B cell (primary cell): ENCODE data around the gene UHRF2. TPM values are rescaled to one million over a fixed set of nuclear protein-coding genes. Genes with fewer than 3 reads are reported as not detected.
A peak's percentile ranks its signal among the peaks of the same experiment; 100 is the strongest.

Source experiments
- ATAC-seq: fragments of 200-7000 bp; cut with Tn5 transposase; one replicate; pipeline ENCODE4 v1.10.0; 2021; ENCODE audit warnings: low read depth, mild to moderate bottlenecking, moderate number of reproducible peaks, moderate library complexity
- CTCF ChIA-PET: fragments of 350-600 bp; sonication (Branson Sonifier 250); formaldehyde crosslinking; loops from one replicate; lab custom pipeline; 2021; ENCODE audit warnings: antibody characterized with exemption, inconsistent platforms; lab: Charles Lee
- POLR2A ChIA-PET: fragments of 350-600 bp; sonication (Branson Sonifier 250); formaldehyde crosslinking; loops from one replicate; lab custom pipeline; 2021; ENCODE audit warnings: antibody characterized with exemption; lab: Charles Lee
- DNase-seq: peaks from one replicate; pipeline ENCODE4 v3.0.0; 2013
- H2AFZ ChIP-seq: 2 replicates; pipeline ENCODE4 v1.6.1; 2012; ENCODE audit warnings: mild to moderate bottlenecking, low read depth, low read length; ENCODE audit not compliant: insufficient read depth, poor library complexity, severe bottlenecking
- H3K27ac ChIP-seq, 2 donors: 1 replicate in 1 of 2; 2 replicates in 1 of 2; pipeline ENCODE4 v1.5.1; 2012 to 2013; ENCODE audit warnings: low read length in 2 of 2, mild to moderate bottlenecking in 2 of 2, moderate library complexity in 1 of 2
- H3K27me3 ChIP-seq, 4 experiments: fragments of 200-600 bp in 1 of 4; sonication (generic) in 1 of 4; replicated peaks in 1 of 4; 1 replicate in 2 of 4; 2 replicates in 2 of 4; pipeline versions ENCODE4 v1.6.1 to v1.7.0; 2013 to 2016; ENCODE audit warnings: low read length in 3 of 4, mild to moderate bottlenecking in 2 of 4, mixed read lengths in 1 of 4, moderate library complexity in 1 of 4; ENCODE audit not compliant: insufficient read depth in 4 of 4, control insufficient read depth in 3 of 4; ENCODE audit errors: control extremely low read depth in 1 of 4
- H3K36me3 ChIP-seq, 2 experiments: replicated peaks in 1 of 2; 1 replicate in 1 of 2; 2 replicates in 1 of 2; pipeline versions ENCODE4 v1.6.1 to v1.7.1; 2013; ENCODE audit warnings: low read length in 1 of 2; ENCODE audit not compliant: insufficient read depth in 2 of 2, control insufficient read depth in 1 of 2; ENCODE audit errors: control extremely low read depth in 1 of 2, extremely low read depth in 1 of 2
- H3K4me1 ChIP-seq, 2 donors: fragments of 200-600 bp in 1 of 2; sonication (generic) in 1 of 2; 1 replicate in 1 of 2; 2 replicates in 1 of 2; pipeline versions ENCODE4 v1.5.1 to v1.6.1; 2013 to 2017; ENCODE audit warnings: low read length in 2 of 2; ENCODE audit not compliant: control insufficient read depth in 2 of 2, insufficient read depth in 2 of 2
- H3K4me2 ChIP-seq: replicated peaks from 2 replicates; pipeline ENCODE3; 2012; ENCODE audit warnings: mild to moderate bottlenecking, low read depth, low read length; ENCODE audit not compliant: poor library complexity, severe bottlenecking
- H3K4me3 ChIP-seq, 5 experiments: fragments of 200-600 bp in 1 of 5; sonication (generic) in 1 of 5; 1 replicate in 3 of 5; 2 replicates in 2 of 5; pipeline versions ENCODE4 v1.5.1 to v1.7.0; 2011 to 2016; ENCODE audit warnings: low read length in 4 of 5, mild to moderate bottlenecking in 4 of 5, low read depth in 2 of 5, control low read depth in 1 of 5, moderate library complexity in 1 of 5; ENCODE audit not compliant: insufficient read depth in 1 of 5; ENCODE audit errors: control extremely low read depth in 1 of 5, extremely low read depth in 1 of 5
- H3K79me2 ChIP-seq: fragments of 200-600 bp; sonication (generic); one replicate; pipeline ENCODE4 v1.6.0; 2016; ENCODE audit warnings: low read length; ENCODE audit not compliant: control insufficient read depth, insufficient read depth
- H3K9ac ChIP-seq: fragments of 200-600 bp; sonication (generic); 2 replicates; pipeline ENCODE4 v1.6.1; 2017; ENCODE audit warnings: mild to moderate bottlenecking, low read length, moderate library complexity
- H3K9me3 ChIP-seq, 3 donors: one replicate each; pipeline versions ENCODE4 v1.6.1 to v1.7.1; 2013; ENCODE audit warnings: low read length in 2 of 3; ENCODE audit not compliant: control insufficient read depth in 2 of 3, insufficient read depth in 1 of 3; ENCODE audit errors: control extremely low read depth in 1 of 3
- H4K20me1 ChIP-seq: 2 replicates; pipeline ENCODE4 v1.6.0; 2012; ENCODE audit warnings: mild to moderate bottlenecking, low read length; ENCODE audit not compliant: insufficient read depth, control insufficient read depth, poor library complexity, severe bottlenecking
- H3K27ac Mint-ChIP-seq: one replicate; pipeline ENCODE4 v1.8.0; 2021; ENCODE audit warnings: mixed read lengths
- H3K27me3 Mint-ChIP-seq: one replicate; pipeline ENCODE4 v1.8.0; 2021; ENCODE audit warnings: mixed read lengths
- H3K4me1 Mint-ChIP-seq: one replicate; pipeline ENCODE4 v1.8.0; 2021; ENCODE audit warnings: mixed read lengths
- H3K4me3 Mint-ChIP-seq: one replicate; pipeline ENCODE4 v1.8.0; 2021; ENCODE audit warnings: mixed read lengths
- H3K9me3 Mint-ChIP-seq: one replicate; pipeline ENCODE4 v1.8.0; 2022; ENCODE audit warnings: mixed read lengths; ENCODE audit not compliant: insufficient read depth
- CTCF ChIP-seq: fragments of 200-600 bp; IDR thresholded peaks from one replicate; pipeline ENCODE4 v1.8.0; 2022; ENCODE audit warnings: antibody characterized with exemption, mild to moderate bottlenecking
- EZH2 ChIP-seq: IDR thresholded peaks from 2 replicates; pipeline ENCODE4 v1.6.1; 2012; ENCODE audit warnings: borderline replicate concordance, low read depth, mild to moderate bottlenecking, moderate library complexity, low read length; ENCODE audit not compliant: insufficient read depth, poor library complexity, severe bottlenecking
- WGBS: methylation state at CpG from one replicate; pipeline ENCODE4 v1.1.5; 2013; ENCODE audit warnings: missing lambda C conversion rate; ENCODE audit not compliant: insufficient coverage; 5-methylcytosine and 5-hydroxymethylcytosine counted together
- intact Hi-C: fragments of 100-400 bp; cut with micrococcal nuclease; formaldehyde crosslinking; loops from one replicate; pipeline ENCODE4 v1.10.0; 2022
- polyA plus RNA-seq: library from polyadenylated mRNA; depleted of rRNA; stranded (reverse); fragments of >200 nt; gene quantifications from 2 replicates; pipeline ENCODE4 v1.2.3, GENCODE V29; 2012
- total RNA-seq, 2 donors: library from RNA; stranded (reverse); fragments of 120-200 nt in 1 of 2; gene quantifications; 1 replicate in 1 of 2; 2 replicates in 1 of 2; pipeline versions ENCODE4 v1.2.3 to v1.2.4, GENCODE V29; 2013 to 2022

UHRF2 gene
- total and polyA plus RNA-seq, 2 donors (not counting 1 experiment from before 2014, with no cell fraction given), result 85.6 to 153 TPM

- Histone ChIP-seq H3K79me2 (peaks cover 99% of the 10 kb centered on the region), H3K27me3 (no peaks in the 10 kb centered on the region), H3K4me2 (no peak overlapping the region), H3K9me3 (no peaks in the 10 kb centered on the region), H3K9ac (no peak overlapping the region), H3K4me1 (peaks cover 29 to 42% of the 10 kb centered on the region in 2 donors), H3K36me3 (peaks cover 3 to 38% of the 10 kb centered on the region in 2 experiments), H3K27ac (no peak overlapping the region), H2AFZ (no peak overlapping the region), H4K20me1 (peaks cover 100% of the 10 kb centered on the region), H3K4me3 (no peak overlapping the region)
- no peaks in the 10 kb centered on the region for H3K9me3 Mint-ChIP-seq
- H3K4me3 Mint-ChIP-seq, result no peak overlapping the region
- no peak for DNase-seq
- no CpG with 5 or more reads among the region's 1 CpG for WGBS
- no peak for ATAC-seq
- TF ChIP-seq EZH2, result no peak
- TF ChIP-seq CTCF, result no peak
- no peak overlapping the region for H3K27ac Mint-ChIP-seq
- POLR2A ChIA-PET, result no interaction called here
- CTCF ChIA-PET, result interaction anchor here (0.7 kb wide), 1 partner anchor 17 kb away, joined by 3 read pairs; no protein-coding TSS in a partner anchor
- intact Hi-C loops, result no loop called here
- no peaks in the 10 kb centered on the region for H3K27me3 Mint-ChIP-seq
- peaks cover 71% of the 10 kb centered on the region for H3K4me1 Mint-ChIP-seq
Observed at GRCh38 chr9:6441269-6441668, 28.3 kb downstream of the UHRF2 start.

- H3K27ac ChIP-seq, result peak overlapping the region in 1 of 2 donors; percentile 50
- no peak overlapping the region for H3K4me2 ChIP-seq
- Mint-ChIP-seq H3K4me1 (peaks cover 74% of the 10 kb centered on the region), H3K27ac (no peak overlapping the region), H3K4me3 (no peak overlapping the region), H3K27me3 (no peaks in the 10 kb centered on the region), H3K9me3 (no peaks in the 10 kb centered on the region)
- TF ChIP-seq CTCF (no peak), EZH2 (no peak)
- peaks cover 99% of the 10 kb centered on the region for H3K79me2 ChIP-seq
- 67% methylated on average over 1 of the region's 1 CpG for WGBS
- ChIA-PET CTCF (no interaction called here), POLR2A (no interaction called here)
- no peak overlapping the region for H2AFZ ChIP-seq
- no peak for ATAC-seq
- H3K9me3 ChIP-seq, result no peaks in the 10 kb centered on the region
- H3K4me3 ChIP-seq, result peak overlapping the region in 1 of 5 experiments; percentile 6
- H3K36me3 ChIP-seq, result peaks cover 3 to 22% of the 10 kb centered on the region in 2 experiments
- peaks cover 98% of the 10 kb centered on the region for H4K20me1 ChIP-seq
- H3K9ac ChIP-seq, result no peak overlapping the region
- intact Hi-C loops, result no loop called here
- no peaks in the 10 kb centered on the region for H3K27me3 ChIP-seq
- H3K4me1 ChIP-seq, result peaks cover 33 to 55% of the 10 kb centered on the region in 2 donors
- no peak for DNase-seq
Observed at GRCh38 chr9:6443661-6444060, 30.7 kb downstream of the UHRF2 start.
